ENCODE data around the gene DNAH14.

Gene DNAH14

GRCh38 chr1:225389843-225390242 lies 460.4 kb downstream of the DNAH14 start:
- Histone ChIP-seq H3K4me3 (ENCODE audit: low read depth, low read length) (no peak overlapping the region), H3K27ac (ENCODE audit: extremely low read depth, low read depth, low read length) (no peak overlapping the region), H3K36me3 (ENCODE audit: control insufficient read depth in 2 of 2, insufficient read depth in 1 of 2, low read length in 2 of 2) (no peaks in the 10 kb centered on the region), H3K9me3 (ENCODE audit: control insufficient read depth, insufficient read depth, low read depth, low read length) (no peaks in the 10 kb centered on the region), H3K4me1 (ENCODE audit: control insufficient read depth, insufficient read depth, low read length) (no peaks in the 10 kb centered on the region)
- TF ChIP-seq EGR2 (tag by site-specific recombination; IDR thresholded peaks at IDR 0.05; ENCODE audit: low read depth) (peak; percentile 58; the same call in 1 of the 2 replicates), SCRT2 (tag by site-specific recombination; IDR thresholded peaks at IDR 0.05) (peak; percentile 85), ZNF624 (tag by site-specific recombination; IDR thresholded peaks at IDR 0.05) (no peak), SCRT1 (tag by site-specific recombination; IDR thresholded peaks at IDR 0.05; ENCODE audit: borderline replicate concordance) (peak; percentile 49; the same call in 1 of the 2 replicates), ZNF398 (tag by site-specific recombination; IDR thresholded peaks at IDR 0.05) (peak; percentile 51), REST (tag by site-specific recombination; IDR thresholded peaks at IDR 0.05) (peak; percentile 59; the same call in 1 of the 2 replicates), ZNF785 (tag by site-specific recombination; IDR thresholded peaks at IDR 0.05) (no peak), ZNF776 (tag by site-specific recombination; IDR thresholded peaks at IDR 0.05; ENCODE audit: borderline replicate concordance) (no peak)
- POLR2A ChIA-PET: no interaction called here
- CTCF ChIA-PET: interaction anchor here (0.9 kb wide), 1 partner anchor 10 kb away, joined by 3 read pairs; no protein-coding TSS in a partner anchor

GRCh38 chr1:225396357-225396756 lies 466.9 kb downstream of the DNAH14 start:
- ChIA-PET POLR2A (no interaction called here), CTCF (interaction anchor here (0.7 to 1.3 kb wide), 3 partner anchors 44 to 78 kb away, joined by 3 to 6 read pairs (median 4); no protein-coding TSS in a partner anchor)
- Histone ChIP-seq H3K4me1 (ENCODE audit: control insufficient read depth, insufficient read depth, low read length) (no peaks in the 10 kb centered on the region), H3K4me3 (ENCODE audit: low read depth, low read length) (no peak overlapping the region), H3K27ac (ENCODE audit: extremely low read depth, low read depth, low read length) (no peak overlapping the region), H3K36me3 (ENCODE audit: control insufficient read depth in 2 of 2, insufficient read depth in 1 of 2, low read length in 2 of 2) (peaks cover 16 to 38% of the 10 kb centered on the region in 2 experiments), H3K9me3 (ENCODE audit: control insufficient read depth, insufficient read depth, low read depth, low read length) (no peaks in the 10 kb centered on the region)
- TF ChIP-seq HOXC10 (CRISPR knock-in tag; IDR thresholded peaks at IDR 0.05): no peak
- TF ChIP-seq MZF1 (tag by site-specific recombination; IDR thresholded peaks at IDR 0.05; ENCODE audit: borderline replicate concordance): no peak
- no peak for TF ChIP-seq ZNF843 (tag by site-specific recombination; IDR thresholded peaks at IDR 0.05)
- TF ChIP-seq ZNF391 (tag by site-specific recombination; IDR thresholded peaks at IDR 0.05; ENCODE audit: borderline replicate concordance, low read depth): no peak
- TF ChIP-seq ZNF629 (tag by site-specific recombination; IDR thresholded peaks at IDR 0.05): no peak
- TF ChIP-seq ZNF10 (tag by site-specific recombination; IDR thresholded peaks at IDR 0.05): no peak
- TF ChIP-seq ZNF37A (tag by site-specific recombination; IDR thresholded peaks at IDR 0.05): no peak
- no peak for TF ChIP-seq ATF2 (tag by site-specific recombination; IDR thresholded peaks at IDR 0.05; ENCODE audit: low read depth)
- TF ChIP-seq ZNF677 (tag by site-specific recombination; IDR thresholded peaks at IDR 0.05): no peak
- no peak for TF ChIP-seq REPIN1 (tag by site-specific recombination; IDR thresholded peaks at IDR 0.05; ENCODE audit: low read depth)
- TF ChIP-seq GFI1B (tag by site-specific recombination; IDR thresholded peaks at IDR 0.05): no peak
- TF ChIP-seq ZNF768 (tag by site-specific recombination; IDR thresholded peaks at IDR 0.05): no peak
- TF ChIP-seq SP7 (tag by site-specific recombination; IDR thresholded peaks at IDR 0.05): no peak
- TF ChIP-seq KLF16 (tag by site-specific recombination; IDR thresholded peaks at IDR 0.05): no peak
- TF ChIP-seq PRDM10 (tag by site-specific recombination; IDR thresholded peaks at IDR 0.05): no peak
- TF ChIP-seq ZNF155 (tag by site-specific recombination; IDR thresholded peaks at IDR 0.05): no peak
- TF ChIP-seq ZNF133 (tag by site-specific recombination; IDR thresholded peaks at IDR 0.05): no peak
